ENCODE data around the gene C9orf50.

The C9orf50 gene

DNA sequence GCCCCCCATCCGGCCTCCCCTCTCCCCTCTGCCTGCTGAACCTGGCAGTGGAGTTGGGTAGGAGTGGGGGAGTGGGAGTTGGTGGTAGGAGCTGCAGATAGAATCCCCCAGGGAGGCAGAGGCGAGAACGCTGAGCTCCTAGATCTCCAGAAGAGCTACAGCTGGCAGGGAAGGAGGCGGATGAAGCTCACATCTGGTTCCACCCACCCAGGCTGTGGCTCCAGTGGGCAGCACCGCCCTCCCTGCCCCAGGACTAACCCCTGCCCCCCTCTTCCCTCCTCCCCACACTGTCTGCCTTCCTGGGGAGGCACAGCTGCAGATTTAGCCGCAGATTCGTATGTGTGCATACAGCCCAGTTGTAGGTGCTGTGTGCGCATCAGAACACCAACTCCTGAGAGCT lies 34.2 kb downstream of the C9orf50 start:
- no peak for DNase-seq

DNA sequence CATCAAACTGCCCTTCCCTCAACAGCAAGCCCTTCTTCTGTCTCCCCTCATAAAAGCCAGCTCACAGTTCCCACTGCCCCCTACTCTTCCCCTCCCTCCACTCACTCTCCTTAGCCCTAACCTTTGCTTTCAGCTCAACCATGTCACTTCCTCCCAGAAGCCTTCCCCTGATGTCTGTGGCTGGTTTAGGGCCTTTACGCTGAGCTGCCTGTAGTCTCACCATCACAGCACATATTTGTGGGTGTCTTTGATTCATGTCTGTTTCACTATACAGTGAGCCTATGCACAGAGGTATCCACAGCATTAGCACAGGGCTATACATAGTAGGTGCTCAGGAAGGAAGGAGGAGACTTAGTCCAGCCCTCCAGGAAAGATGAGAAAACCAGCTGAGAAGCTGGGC lies 34.7 kb downstream of the C9orf50 start:
- DNase-seq, result no peak

DNA sequence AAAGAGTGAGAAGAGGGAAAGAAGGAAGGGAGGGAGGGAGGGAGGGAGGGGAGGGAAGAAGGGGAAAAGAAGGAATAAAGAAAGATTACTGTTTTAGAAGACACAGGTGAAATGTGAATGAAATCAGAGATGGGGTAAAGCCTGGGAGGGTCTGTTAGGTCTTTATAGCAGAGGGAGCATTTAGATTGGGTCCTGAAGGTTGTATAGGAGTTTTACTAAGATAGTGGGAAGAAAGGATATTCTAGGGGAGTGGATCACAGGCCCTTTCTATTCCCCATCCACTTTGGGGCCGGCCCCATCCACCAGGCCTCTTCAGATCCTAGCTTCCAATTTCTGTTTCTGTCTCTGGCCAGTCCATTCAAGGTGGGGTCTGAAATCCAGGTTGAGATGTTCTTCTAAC lies 35.5 kb downstream of the C9orf50 start:
- DNase-seq, result no peak

DNA sequence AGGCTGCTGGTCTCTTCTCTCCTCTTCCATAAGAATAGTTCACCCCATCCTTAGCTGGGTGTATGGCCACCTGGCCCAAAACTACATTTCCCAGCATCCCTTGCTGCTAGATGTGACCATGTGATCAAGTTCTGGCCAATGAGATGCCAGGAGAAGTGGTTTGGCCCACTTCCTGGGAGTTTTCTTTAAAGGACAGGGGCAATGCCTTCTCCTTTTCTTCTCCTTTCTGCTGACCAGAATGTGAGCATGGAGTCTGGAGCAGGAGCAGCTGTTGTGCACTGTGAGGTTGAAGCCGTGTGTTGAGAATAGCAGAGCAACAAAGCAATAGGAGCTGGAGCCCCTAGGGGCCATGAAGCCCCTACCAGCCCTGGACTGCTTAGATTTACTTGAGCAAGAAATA lies 36.8 kb downstream of the C9orf50 start:
- DNase-seq, result peak; percentile 51 to 70

DNA sequence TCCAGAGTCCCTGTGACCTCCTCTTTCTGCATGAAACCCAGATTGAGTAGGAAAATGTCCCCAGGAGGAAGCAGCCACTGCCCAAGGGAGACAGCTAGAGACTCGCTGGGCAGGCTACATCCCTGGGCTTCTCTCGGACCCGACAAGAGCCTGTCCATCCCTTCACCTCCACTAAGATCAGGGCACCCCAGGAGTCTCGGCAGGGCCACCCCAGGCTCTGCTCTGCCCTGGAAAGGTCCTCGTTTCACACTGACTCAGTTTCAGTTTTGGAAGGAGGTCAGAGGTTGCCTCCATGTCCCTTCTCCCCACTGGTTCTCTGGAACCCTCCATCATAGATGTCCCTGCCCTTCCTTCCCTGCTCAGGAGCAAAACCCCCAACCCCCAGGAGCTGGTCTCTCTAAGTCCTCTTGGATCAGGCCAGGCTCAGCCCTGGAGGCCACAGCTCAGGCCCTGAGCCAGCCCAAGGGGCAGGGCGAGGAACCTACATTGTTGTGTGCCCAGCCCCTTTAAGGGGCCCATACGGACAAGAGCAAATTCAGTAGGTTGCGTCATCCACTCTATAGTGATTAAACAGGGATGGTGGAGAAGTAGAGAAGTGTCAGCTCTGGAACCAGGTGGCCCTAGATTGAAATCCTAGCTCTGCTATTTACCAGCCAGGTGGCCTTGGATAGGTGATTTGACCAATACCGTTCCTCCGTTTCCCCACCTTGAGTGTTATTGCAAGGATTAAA lies 37.4 kb downstream of the C9orf50 start:
- DNase-seq, result no peak

DNA sequence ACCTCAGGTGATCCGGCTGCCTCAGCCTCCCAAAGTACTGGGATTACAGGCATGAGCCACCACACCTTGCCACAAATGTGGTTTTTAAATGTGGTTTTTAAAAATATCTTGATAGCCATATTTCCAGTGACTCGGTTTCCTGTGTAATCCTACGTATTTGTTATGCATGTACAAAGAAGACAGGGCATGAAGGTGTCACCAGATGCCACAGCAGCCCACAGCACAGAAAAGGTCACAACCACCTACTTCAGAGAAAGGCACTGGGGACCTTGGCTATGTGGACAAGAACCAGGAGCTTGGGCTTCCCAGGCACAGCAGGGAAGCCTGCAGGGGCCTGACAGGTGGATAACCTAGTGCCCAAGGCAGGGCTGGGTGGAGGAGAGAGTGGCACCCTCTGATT lies 38.0 kb downstream of the C9orf50 start:
- peak in 1 of 2 experiments; percentile 37 for DNase-seq

DNA sequence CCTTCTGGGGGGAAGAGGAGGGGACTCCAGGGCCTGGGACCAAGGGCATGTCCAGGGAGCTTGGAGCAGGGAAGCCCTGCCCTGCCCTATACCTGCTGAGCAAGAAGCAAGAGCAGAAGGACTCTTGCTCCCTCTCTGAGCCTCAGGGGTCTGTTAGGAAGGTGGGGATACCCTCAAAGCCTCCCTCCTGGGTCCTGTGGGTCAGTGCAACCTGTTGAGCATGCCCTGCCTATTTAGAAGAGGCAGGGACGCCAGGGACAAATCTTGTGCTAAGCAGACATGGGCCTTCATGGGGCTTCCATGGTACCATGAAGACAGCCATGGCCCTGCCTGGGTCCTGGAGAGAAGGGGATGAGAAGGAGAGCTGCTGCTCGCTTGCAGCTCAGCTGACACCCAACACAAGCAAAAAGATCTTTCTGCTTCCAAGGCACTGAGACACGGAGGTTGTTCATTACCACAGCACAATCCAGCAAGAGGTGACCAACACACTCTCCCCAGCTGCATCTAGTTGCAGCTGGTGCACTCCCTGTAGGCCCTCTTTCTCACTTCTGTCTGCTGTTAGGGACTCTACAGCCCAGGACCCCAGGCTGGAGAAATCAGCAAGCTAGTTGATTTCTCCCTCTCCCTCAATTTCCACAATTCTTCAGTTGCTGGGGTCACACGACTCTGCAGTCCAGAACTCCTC lies 39.3 kb downstream of the C9orf50 start:
- DNase-seq, result no peak

DNA sequence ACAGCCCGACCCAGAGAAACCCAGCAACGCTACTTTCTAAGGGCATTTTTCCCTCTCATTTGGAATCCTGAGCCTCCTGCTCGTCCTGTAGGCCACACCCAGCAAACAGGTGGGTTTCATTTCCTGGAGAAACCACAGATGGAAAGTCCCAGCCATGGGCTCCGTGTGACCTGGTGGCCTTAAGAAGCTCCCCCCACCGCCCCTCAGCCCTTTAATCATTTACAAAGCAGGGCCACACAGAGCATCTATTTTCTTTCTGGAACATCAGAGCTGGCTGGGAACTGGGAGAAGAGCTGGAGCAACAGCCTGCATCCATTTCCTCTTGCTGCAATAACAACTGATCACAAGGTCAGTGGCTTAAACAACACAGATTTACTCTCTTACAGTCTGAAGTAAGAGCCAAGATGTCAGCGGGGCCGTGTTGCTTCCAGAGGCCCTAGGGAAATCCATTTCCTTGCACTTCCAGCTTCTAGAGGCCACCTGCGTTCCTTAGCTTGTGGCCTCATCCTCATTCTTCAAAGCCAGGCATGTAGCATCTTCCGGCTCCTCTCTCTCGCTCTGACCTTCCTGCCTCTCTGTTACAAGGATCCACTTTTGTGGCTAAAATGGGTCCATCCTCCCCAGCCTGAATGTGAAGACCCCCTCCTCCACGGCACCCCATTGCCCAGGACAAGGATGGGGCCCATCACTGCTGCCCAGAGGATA lies 40.5 kb downstream of the C9orf50 start:
- DNase-seq, result peak in 1 of 2 experiments; percentile 40

DNA sequence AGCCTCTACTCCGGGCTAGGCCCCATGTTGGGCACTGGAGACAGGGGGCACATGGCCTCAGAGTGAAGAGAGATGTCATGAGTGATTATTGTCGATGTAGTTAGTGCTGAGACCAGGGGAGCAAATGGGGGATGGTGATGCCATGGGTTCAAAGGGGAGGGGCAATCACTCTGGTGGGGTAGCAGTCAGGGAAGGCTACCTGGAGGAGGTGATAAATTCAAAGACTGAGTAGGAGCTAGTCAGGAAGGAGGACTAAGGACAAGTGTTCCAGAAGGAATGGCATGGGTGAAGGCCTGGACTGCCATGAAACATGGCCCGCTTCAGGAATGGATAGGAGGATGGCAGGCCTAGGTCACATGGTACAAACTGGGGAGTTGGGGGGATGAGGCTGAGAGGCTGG lies 41.6 kb downstream of the C9orf50 start:
- no peak for DNase-seq

DNA sequence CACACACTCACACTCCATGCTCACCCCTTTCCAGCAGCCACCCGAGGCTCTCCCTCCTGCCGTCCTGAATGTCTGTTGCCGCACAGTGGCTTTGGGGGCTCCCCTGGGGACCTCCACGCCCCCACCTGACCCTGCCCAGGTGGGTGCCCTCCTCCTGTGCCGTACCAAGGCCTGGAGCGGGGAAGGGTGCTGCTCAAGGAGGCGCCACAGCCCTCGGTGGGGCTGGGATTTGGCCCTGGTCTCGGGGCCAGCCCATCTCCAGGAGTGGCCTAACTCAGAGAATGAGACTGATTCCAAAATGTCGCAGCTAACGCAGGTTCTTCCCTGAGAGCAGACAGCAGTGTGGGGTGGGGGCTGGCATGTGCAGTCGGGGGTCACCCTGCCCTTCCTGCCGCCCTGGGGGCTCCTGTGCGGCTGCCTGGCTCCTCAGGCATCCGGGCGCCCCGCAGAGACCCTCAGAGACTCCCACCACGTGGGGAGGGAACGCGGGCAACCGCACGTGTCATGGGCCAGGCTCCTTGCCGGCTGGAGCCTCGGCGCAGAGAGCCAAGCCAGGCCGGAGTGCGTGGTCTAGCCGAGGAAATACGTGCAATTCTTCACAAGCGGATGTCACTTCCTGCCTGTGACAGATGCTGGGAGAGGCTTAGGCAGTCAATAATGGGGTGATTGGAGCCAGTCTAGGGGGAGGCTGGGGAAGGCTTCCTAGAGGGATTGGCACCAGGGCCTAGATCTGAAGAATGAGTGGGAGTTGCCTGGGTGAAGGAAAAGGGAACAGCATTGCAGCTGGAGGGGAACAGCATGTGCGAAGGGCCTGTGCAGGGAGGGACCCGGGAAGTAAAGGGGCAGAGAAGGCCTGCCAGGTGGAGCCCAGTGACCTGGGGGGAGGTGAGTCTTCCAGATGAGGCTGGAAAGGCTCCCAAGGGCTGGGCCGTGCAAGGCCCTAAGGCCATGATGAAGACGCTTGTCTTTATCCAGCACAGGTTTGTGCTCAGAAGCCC lies 44.1 kb downstream of the C9orf50 start:
- no peak for DNase-seq

DNA sequence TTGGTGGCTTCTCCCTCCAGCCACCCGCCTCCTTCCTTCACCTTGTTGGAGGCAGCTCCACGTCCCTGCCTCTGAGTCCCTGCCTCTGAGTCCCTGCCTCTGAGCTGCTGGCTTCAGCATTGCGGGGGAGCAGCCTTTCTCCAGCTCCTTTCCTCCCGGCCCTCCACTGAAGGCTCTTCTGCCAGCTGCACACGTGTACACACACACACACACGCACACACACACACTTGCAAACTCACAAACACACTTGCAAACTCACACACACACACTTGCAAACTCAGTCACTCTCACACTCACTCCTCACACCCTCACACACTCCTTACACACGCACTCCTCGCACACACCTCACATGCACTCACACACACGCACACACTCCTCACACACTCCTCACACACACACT lies 45.1 kb downstream of the C9orf50 start:
- no peak for DNase-seq

DNA sequence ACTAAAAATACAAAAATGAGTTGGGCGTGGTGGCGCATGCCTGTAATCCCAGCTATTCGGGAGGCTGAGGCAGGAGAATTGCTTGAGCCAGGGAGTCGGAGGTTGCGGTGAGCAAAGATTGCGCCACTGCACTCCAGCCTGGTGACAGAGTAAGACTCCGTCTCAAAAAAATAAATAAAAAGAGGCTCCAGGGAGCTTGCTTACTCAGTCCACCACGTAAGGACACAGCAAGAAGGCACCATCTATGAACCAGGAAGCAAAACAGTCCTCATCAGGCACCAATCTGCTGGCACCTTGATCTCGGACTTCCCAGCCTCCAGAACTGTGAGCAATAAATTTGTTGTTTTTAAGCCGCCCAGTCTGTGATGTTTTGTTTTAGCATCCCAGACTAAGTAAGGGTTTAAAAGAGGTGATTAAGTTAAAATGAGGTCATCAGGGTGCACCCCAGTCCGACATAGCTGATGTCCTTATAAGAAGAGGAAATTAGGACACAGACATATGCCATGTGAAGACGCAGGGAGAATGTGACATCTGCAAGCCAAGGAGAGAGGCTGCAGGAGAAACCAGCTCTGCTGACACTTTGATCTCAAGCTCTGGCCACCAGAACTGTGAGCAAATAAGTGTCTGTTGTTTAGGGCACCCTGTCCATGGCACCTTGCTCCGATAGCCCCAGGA lies 45.9 kb downstream of the C9orf50 start:
- DNase-seq, result no peak

DNA sequence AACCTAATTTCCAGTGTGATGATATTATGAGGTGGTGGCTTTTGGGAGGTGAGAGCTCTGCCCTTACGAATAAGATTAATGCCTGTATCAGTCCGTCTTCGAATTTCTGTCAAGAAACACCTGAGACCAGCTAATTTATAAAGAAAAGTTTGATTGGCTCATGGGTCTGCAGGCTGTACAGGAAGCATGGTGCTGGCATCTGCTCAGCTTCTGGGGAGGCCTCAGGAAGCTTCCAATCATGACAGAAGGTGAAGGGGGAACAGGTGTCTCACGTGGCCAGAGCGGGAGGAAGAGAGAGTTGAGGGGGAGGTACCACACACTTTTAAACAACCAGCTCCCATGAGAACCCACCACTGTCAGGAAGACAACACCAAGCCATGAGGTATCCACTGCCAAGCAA lies 46.9 kb downstream of the C9orf50 start:
- no peak for DNase-seq

DNA sequence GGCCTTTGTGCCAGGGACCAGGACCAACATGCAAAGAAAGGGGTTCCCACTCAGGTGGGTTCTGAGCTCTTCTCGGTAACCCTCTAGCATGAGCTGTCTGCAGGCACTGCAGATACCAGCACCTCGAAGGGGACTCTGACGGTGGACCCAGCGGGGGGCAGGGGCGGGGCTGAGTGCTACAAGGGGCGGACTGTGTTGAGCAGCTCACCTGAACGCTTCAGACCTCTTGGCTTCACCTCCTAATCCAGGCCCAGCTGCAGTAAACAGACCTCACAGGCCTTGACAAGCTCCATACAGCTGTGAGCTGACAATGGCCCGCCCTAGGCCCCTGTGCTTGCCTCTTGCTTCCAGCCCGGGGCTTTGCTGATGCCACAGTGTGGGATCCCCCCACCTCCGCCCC lies 48.4 kb downstream of the C9orf50 start:
- DNase-seq, result no peak

DNA sequence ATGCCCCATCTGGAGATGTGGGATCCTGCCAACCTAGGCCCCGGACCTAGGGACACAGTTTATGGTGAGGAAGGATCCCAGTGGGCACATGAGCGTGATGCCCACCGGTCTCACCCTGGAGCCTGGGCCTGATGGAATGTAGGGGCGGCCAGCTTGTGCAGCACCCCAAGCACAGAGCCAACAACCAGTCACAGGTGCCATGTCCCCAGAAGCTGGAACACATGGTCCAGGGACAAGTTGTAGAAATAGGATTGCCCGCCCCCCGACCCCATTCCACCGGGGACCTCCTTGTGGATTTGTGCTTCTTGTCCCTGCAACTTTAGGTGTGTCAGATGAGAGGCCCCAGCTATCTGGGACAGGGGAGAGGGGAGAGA lies 48.9 kb downstream of the C9orf50 start:
- no peak for DNase-seq

DNA sequence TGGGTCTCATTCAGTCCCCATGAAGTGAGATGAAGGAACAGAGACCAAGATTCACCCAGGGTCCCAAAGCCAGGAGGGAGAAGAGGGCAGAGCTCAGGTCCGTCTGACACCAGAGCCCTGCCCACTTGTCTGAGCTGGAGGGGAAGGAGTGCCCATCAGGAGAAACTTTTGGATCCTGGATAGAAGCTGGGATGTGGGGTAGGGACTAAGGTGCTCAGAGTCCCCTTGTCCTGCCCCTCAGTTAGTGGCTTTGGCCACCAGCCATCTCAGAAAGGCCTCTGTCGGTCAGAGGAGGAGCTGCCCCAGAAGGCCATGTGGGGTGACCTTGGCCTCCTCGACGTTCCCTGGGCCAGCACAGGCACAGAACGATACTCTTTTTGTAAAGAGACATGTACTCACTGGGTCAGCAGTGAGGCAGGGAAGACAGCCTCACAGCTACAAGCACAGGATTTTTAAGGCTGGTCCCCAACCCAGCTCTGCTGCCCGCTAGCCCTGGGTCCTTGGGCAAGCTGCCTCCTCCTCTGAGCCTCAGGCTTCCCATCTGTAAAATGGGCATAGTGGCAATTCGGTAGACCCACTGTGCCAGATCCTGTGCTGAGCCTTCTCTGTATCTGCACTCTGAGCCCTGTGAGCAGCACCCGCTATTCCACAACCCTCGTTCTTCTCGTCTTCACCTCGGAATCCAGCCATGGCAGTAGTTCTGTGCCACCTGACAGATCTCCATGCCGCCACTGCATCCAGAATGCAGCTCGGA lies 49.4 kb downstream of the C9orf50 start:
- no peak for DNase-seq

DNA sequence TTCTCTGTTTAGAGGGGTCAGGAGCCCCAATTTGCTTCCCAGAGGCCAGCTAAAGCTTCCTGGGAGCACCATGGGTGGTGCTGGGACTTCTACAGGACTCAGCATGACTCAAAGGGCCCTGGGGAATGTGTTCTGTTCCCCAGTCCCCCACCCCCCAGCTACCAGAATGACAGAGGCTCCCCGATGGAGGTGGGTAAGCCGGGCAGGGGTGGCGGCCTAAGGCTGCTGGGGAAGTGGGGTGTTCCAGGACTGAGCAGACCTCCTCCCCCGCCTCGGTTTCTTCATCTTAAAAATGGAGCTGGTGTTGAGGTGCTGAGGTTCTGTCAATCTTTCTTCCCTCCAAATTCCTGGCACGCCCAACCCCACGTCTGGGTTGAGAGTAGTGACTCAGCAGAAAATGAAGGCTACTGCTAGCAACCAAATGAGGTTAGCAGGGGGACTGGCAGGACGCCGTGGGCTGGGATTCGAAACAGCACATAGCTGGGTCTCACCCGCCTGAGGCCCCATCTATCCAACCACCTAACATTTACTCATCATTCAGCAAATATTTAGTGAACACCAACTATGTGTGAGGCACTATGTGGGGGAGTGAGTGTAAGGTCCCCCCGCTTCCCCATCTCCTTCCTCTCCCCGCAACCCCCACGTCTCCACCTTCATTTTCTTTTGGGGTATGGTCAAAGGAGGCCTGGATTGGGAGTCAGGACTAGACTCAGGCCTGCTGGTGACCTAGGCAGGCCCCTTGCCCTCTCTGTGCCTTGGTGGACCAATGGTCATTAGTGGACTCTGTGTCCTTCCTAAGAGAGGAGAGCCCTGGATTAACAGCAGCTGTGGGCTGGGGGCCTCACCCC lies 50.2 kb downstream of the C9orf50 start:
- peak; percentile 40 to 48 for DNase-seq

DNA sequence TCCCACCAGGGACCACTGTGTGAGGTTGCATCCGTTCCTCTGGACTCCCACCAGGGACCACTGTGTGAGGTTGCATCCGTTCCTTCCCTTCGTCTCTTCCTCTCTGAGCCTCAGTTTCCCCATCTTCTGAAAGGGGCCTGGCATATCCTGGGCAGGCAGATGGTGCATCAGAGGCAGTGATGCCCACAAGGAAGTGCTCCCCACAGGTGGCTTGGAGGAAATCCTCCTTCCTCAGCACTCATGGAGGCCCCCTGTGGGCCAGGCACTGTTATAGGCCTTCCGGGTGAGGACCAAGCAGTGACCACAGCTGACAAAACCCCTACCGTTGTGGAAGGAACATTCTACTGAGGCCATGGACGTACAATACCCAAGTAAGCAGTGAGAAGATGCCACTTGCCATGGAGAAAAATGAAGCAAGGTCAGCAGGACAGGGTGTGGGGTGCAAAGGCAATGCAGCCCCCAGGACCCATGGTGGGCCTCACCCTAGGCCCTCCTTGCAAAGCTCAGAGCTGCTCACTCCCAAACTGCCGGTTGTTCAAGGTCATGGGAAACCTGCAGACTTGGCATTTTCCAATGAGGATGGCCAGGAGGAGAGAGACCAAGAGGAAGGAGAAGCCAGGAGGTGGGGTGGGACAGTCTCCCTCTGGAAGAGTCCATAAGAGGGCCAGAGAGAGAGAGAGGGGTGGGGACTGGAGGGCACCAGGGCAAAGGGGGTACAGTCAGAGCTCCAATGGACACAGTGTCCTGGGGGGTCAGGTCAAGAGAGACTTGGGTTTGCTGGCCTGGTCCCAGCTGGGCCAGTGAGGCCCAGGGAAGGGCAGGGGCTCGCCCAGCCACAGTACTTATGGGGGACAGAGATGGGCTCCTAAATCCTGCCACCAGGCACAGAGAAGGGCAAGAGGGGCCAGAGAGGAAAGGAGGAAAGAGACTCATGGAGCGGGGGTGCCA lies 51.1 kb downstream of the C9orf50 start:
- DNase-seq, result no peak
